GM19035 (cell line): Measurements from ENCODE around the gene RHBDF2.
A peak's percentile ranks its signal among the peaks of the same experiment; 100 is the strongest.
"Not testable (repeated sequence)": the region's sequence is repeated elsewhere in the genome, so short reads cannot be mapped to it uniquely, and the experiment has no call there.

ENCODE experiments used
- ATAC-seq: cut with Tn5 transposase; IDR thresholded peaks from one replicate; pipeline ENCODE4 v1.9.1; 2021; ENCODE audit not compliant: unreplicated experiment

The RHBDF2 gene

DNA sequence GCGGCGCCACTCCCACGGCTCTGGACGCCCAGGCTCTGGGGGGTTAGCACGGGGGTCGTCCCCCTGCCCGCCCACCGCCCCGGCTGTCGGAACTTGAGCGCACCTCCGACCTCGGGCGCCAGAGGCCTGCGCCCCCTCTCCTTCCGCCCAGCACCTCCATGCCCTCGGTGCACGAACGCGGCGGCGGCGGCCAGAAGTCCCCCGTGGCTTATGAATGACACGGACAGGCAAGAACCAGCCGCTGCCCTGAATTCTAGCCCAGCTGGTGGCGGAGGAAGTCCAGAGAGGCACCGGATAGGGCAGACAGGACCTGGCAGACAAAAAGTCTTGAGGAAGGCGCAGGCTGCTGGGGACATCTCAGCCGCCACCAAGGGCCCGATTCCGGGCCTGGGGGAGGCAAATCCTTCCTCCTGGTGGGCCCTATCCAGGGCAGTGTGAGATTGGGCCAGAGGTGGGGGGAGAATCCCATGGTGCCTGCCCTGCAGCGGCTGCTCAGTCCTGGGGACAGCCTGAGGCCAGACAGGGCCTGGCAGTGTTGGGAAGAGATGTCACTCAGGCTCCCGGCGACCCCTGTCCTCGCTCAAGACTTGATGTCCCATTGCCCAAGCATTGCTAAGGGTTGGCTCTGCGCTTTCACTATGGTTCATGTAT lies 37.2 kb upstream of the RHBDF2 start:
- ATAC-seq = no peak

DNA sequence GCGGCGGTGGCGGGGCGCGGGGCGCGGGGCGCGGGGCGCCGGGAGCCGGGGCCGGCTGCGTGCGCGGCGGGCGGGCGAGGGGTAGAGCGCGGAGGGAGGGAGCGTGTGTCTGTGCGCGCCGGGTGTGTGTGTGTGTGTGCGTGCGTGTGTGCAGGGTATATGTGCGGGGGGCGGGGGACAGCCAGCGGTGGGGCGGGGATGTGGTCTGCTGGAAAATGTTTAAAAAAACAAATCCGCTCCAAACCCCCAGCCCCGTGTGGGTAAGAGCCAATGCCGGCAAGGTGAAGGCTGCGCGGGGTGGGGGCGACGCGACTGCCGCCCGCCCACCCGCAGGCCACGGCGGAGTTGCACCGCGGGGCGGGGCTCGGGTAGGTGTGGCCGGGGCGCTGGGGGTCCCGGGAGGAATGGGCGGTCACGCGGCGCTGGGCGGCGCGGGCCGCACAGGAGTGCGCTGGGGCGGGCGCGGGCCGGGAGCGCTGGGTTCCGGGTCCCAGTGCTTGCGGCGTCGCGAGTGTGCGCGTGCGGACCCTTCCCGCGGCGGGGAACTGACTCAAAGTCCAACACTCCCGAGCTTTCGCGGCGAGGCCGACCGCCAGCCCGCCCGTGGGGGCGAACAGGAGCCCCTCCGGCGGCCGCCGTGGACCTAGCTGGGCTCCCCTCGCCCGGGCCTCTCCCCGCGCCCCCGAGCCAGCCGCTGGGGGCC lies 36.5 kb upstream of the RHBDF2 start, which contains the start of gene CYGB:
Gene CYGB (minus strand): TSS at position 132 of the 703 bp plus-strand sequence. CDS start 167 bp downstream, outside the sequence.
- ATAC-seq = no peak

- ATAC-seq = no peak
Measured at GRCh38 chr17:76537288-76537577, 36.0 kb upstream of the RHBDF2 start.

DNA sequence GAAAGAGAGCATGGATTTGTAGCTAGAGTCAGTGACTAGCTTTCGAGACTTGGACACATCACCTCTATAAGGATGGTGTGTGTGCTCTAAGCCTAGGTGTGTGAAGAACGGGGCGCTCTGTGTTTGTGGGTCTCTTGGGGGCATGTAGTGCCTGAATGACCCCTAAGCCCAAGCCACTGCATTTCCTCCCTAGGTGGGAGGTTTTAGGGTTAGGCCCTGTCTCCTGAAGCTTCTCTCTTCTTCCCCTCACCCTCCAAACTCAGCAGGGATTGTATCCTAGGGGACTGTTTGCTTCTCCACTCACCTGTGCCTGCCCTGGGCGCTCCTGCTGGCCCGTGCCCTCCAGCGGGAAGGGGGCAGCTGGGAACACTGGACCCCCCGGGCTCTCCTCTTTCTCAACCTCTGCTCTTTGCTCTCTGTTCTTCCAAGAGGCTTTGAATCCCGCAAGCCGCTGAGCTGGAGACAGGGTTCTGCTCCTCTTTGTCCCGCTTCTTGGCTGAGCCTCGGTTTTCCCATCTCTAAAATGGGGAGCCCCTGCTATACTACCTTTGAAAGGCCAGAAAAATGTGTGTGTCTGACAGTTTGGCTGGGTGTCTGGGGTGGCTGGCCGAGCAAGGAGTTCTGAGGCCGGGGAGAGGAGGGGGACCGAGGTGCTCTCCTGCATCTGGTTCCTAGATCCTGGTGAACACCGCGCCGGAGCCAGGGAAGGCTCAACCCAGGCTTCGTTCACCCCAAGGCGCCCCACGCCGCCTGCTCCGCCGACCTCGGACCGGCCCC lies 35.5 kb upstream of the RHBDF2 start:
- ATAC-seq = no peak

- ATAC-seq = no peak
Measured at GRCh38 chr17:76535788-76536510, 34.7 kb upstream of the RHBDF2 start.

DNA sequence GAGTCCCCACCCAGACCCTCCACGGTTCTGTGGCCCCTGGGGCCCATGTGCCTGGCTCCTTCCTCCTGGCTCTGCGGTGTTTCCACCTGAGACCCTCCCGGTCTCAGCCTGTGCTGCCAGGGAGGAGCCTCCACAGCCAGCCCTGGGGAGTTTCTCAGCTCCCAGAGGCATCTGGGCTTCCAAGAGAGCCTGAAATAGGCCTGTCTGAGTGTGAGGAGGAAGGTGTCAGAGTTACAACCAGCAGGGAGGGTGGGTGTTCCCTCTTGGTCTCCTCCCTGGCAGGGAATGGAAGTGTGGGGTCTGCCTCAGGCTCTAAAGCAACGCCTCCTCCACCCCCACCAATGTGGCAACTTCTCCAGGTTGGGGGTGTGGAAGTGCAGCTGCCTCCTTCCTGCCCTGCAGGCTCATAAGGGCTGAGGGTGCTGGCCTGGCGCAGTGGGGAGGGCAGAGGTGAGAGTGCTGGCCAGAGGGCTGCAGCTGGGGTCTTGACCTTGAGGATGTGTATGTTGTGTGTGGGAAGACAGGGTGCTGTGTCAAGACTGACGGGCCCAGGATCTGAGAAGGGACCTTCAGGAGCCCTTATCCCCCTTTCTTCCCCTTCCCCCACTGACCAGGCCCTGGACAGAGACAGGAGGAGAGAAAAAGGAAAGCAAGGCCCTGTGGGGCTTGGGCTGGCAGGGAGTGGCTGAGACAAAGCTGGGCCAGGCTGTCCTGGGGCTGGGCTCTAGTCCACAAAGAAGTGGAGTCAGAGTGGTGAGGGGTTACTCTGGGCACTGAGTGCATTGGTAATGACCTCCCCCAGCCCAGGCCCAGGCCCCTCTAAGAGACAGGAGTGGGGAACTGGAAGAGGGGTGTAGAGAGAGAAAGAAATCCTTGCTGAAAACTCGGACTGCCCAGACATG lies 33.9 kb upstream of the RHBDF2 start:
- no peak for ATAC-seq

DNA sequence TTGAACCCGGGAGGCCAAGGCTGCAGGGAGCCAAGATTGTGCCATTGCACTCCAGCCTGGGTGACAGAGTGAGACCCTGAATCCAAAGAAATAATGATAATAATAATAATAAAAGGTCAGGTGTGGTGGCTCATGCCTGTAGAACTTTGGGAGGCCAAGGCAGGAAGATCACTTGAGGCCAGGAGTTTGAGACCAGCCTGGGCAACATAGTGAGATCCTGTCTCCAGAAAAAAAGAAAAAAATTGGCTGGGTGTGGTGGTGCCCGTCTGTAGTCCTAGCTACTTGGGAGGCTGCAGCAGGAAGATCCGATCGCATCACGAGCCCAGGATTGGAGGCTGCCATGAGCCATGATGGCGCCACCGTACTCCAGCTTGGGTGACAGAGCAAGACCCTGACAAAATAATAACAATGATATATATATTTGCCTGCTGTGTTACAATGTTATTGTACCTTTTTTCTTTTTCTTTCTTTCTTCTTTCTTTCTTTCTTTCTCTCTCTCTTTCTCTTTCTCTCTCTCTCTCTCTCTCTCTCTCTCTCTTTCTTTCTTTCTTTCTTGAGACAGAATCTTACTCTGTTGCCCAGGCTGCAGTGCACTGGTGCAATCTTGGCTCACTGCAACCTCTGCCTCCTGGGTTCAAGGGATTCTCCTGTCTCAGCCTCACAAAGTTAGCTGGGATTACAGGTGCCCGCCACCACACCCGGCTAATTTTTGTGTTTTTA lies 32.6 kb upstream of the RHBDF2 start:
- not testable (repeated sequence) for ATAC-seq

- ATAC-seq = no peak
Measured at GRCh38 chr17:76532072-76532651, 30.9 kb upstream of the RHBDF2 start.

DNA sequence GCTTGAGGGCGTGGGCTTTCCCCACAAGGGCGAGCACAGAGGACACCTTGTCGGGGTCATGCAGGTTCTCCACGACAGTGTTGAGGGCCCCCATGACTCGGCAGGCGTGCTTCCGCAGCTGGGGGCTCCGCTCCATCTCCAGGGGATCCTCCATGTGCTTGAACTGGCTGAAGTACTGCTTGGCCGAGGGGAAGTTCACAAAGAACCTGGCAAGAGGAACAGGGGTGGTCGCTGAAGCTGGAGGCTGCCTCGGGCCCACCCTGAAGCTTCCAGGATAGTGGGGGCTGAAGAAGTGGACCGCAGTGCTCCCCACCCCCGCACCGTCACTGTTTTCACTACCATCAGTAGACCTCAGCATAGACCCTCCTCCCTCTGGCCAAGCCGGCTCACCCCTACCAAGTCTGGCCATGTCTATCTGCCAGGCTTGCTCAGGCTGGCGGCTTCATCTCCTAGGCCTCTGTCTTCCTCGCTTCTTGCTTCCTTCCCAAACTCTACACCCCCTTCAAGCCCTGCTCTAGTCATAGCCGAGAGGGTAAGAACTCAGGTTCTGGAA lies 30.3 kb upstream of the RHBDF2 start:
- no peak for ATAC-seq

- ATAC-seq = no peak
Measured at GRCh38 chr17:76530811-76531485, 29.7 kb upstream of the RHBDF2 start.

DNA sequence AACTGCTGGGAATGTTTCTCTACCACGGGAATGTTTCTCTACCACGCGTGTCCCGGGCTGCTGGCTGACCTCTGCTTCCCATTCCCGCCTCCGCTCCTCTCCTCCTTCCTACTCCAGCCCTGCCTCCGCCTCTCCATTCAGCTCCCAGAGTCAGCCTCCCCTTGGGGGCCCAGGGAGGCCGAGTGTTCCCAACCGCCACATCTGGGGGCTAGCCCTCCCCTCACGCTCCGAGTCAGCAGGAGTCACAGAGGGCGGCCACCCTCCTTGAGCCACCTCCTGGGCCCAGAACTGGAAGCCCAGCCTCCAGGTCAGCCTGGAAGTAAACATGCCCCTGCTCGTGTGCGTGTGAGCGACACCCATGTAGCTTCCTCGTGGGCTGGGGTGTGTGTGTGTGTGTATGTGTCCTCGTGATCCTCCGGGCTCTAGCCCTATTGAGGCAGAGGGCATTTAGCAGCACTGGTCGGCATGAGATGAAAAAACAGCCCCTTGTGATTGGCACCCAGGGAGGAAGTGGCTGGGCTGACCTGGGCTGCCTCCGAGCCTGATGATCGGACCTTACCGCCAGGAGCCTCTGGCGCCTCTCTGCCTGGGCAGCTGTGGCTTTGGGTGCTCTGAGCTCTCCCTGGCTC lies 29.0 kb upstream of the RHBDF2 start:
- ATAC-seq = no peak

- no peak for ATAC-seq
Measured at GRCh38 chr17:76529224-76530094, 28.2 kb upstream of the RHBDF2 start.

DNA sequence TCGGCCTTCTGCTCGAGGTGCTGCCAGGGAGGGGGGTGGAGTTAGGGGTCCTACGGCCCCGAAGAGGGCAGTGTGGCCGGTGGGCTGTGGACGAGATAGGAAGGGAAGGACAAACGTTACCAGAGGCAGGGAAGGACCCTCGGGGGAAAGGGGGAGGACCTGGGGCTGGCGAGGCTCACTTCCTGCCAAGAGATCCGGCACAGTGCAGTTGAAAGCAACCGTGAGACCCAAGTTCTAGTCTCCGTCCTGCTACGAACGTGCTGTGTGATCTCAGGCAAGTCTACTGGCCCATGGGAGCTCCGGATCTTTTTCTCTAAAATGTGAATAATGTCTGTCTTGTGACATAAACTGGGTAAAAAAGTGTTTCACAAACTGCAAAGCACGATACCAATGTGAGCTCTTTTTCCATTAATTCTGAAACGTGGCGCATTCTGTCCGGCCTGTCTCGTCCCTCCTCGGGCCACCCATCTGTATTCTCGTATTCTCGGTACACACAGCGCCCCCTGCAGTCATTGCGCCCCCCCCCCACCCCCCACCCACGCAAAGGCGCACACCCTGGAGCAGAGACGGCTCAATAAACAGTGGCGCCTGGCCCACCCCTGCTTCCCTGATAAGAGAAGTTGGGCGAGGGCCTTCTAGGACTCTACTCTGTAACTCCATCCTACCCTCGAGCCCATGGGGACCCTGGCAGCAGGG lies 27.5 kb upstream of the RHBDF2 start:
- no peak for ATAC-seq

GRCh38 chr17:76528156-76528527 lies 26.9 kb upstream of the RHBDF2 start:
- ATAC-seq = peak; percentile 30

- peak; percentile 50 for ATAC-seq
Measured at GRCh38 chr17:76527430-76528111, 26.3 kb upstream of the RHBDF2 start.

DNA sequence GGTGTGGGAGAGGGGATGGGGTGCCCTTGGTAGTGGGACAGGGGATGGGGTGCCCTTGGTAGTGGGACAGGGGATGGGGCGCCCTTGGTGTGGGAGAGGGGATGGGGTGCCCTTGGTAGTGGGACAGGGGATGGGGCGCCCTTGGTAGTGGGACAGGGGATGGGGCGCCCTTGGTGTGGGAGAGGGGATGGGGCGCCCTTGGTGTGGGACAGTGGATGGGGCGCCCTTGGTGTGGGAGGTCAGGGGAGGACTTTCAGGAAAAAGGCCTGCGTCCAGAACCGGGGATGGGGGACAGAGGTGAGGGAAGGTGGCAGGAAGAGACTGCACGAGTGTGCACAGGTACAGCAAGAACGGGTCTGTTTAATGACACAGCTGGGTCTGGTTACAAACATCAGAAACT lies 25.8 kb upstream of the RHBDF2 start:
- ATAC-seq = not testable (repeated sequence)
